Thyroid gland (tissue), 4 donors: Measurements from ENCODE around the gene FGF18.

Source experiments
- CTCF ChIP-seq, 6 experiments: fragments of 200-600 bp in 3 of 6; fragments of 450-650 bp in 3 of 6; sonication (generic) in 3 of 6; IDR thresholded peaks; one replicate each; pipeline ENCODE4 v1.5.1; 2016 to 2019; ENCODE audit warnings: antibody characterized with exemption in 6 of 6, mild to moderate bottlenecking in 2 of 6, inconsistent platforms in 1 of 6, moderate library complexity in 1 of 6
- POLR2A ChIP-seq, 2 donors: fragments of 450-650 bp; IDR thresholded peaks; one replicate each; pipeline ENCODE4 v1.6.1; 2017; ENCODE audit warnings: antibody characterized with exemption in 2 of 2, mild to moderate bottlenecking in 2 of 2, moderate library complexity in 1 of 2

DNA sequence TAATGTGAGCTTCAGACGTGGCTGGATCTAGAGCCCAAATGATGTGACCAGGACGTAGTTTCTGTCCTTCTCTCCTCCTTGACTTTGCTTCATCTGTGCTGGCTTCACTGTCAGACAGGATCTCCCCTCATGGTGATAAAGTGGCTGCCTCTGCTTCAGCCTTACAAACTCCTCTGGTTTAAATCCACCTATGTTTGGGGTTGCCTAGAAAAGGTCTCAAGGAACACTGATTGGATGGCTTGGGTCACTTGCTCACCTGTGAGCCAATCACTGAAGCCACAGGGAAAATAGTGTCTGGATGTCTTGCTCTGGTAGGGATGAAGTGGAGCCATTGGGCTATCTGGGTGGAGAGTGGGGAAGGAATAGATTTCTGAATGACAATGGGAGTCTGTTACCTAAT, 36.1 kb downstream of the FGF18 start:
- TF ChIP-seq CTCF (IDR thresholded peaks at IDR 0.05): no peak
- TF ChIP-seq POLR2A (IDR thresholded peaks at IDR 0.05): no peak
